Endothelial cell of umbilical vein (primary cell): Measurements from ENCODE around the gene PDK1. TPM values are rescaled to one million over a fixed set of nuclear protein-coding genes. Genes with fewer than 3 reads are reported as not detected.
A peak's percentile ranks its signal among the peaks of the same experiment; 100 is the strongest.

Source experiments
- BruUV-seq: library from RNA; stranded (reverse); fragments of 400-500 nt; replicated peaks from 2 replicates; lab custom pipeline; 2021; lab: Mats Ljungman, UMichigan
- CTCF ChIA-PET: fragments of 300-600, 350-600 bp; sonication (Branson Sonifier 250); formaldehyde crosslinking; loops from one replicate; lab custom pipeline; 2021; ENCODE audit warnings: antibody characterized with exemption, inconsistent platforms; lab: Charles Lee
- POLR2A ChIA-PET: fragments of 300-600, 350-600 bp; sonication (Branson Sonifier 250); formaldehyde crosslinking; loops from one replicate; lab custom pipeline; 2021; ENCODE audit warnings: antibody characterized with exemption, inconsistent platforms; lab: Charles Lee
- DNase-seq: peaks from one replicate; pipeline ENCODE4 v3.0.0-alpha.2; 2011; ENCODE audit warnings: low read depth, low spot score
- FAIRE-seq: peaks from 2 replicates; lab custom pipeline; 2011; peaks lifted over from hg19 to GRCh38; lab: Jason Lieb, UNC
- H2AFZ ChIP-seq: 2 replicates; pipeline ENCODE4 v1.6.0; 2012; ENCODE audit warnings: low read depth, low read length, control low read depth, inconsistent platforms
- H3K27ac ChIP-seq: 2 replicates; pipeline ENCODE4 v1.5.1; 2011; ENCODE audit warnings: low read depth, mild to moderate bottlenecking, control low read depth, low read length, moderate library complexity; ENCODE audit not compliant: insufficient read depth
- H3K27me3 ChIP-seq, 2 experiments: 2 replicates each; pipeline versions ENCODE4 v1.6.0 to v1.6.1; 2011; ENCODE audit warnings: low read length in 2 of 2, mixed read lengths in 1 of 2; ENCODE audit not compliant: control insufficient read depth in 2 of 2, insufficient read depth in 2 of 2
- H3K36me3 ChIP-seq, 2 experiments: 2 replicates in 1 of 2; 3 replicates in 1 of 2; pipeline ENCODE4 v1.5.1; 2011; ENCODE audit warnings: low read length in 2 of 2, mild to moderate bottlenecking in 1 of 2, moderate library complexity in 1 of 2; ENCODE audit not compliant: control insufficient read depth in 2 of 2, insufficient read depth in 2 of 2; ENCODE audit errors: extremely low read depth in 1 of 2
- H3K4me1 ChIP-seq: 3 replicates; pipeline ENCODE4 v1.5.1; 2011; ENCODE audit warnings: mild to moderate bottlenecking, low read length; ENCODE audit not compliant: control insufficient read depth, insufficient read depth; ENCODE audit errors: extremely low read depth
- H3K4me2 ChIP-seq: 2 replicates; pipeline ENCODE4 v1.6.1; 2011; ENCODE audit warnings: low read length, control low read depth, mixed read lengths; ENCODE audit not compliant: insufficient read depth
- H3K4me3 ChIP-seq, 3 experiments: fragments of 200-600 bp in 1 of 3; sonication (generic), shearing (Covaris generic) in 1 of 3; replicated peaks in 1 of 3; 2 replicates each; pipeline ENCODE4 v1.5.1; 2011 to 2016; ENCODE audit warnings: control low read depth in 3 of 3, low read length in 3 of 3, mild to moderate bottlenecking in 2 of 3, inconsistent platforms in 1 of 3, low read depth in 1 of 3, moderate library complexity in 1 of 3; ENCODE audit not compliant: insufficient read depth in 1 of 3
- H3K79me2 ChIP-seq: 2 replicates; pipeline ENCODE4 v1.6.0; 2012; ENCODE audit warnings: low read length, inconsistent platforms; ENCODE audit not compliant: control insufficient read depth, insufficient read depth
- H3K9ac ChIP-seq: replicated peaks from 2 replicates; pipeline ENCODE3; 2011; ENCODE audit warnings: low read length, control low read depth; ENCODE audit not compliant: insufficient read depth; ENCODE audit errors: extremely low read depth
- H3K9me1 ChIP-seq: replicated peaks from 3 replicates; pipeline ENCODE4 v1.6.0; 2011; ENCODE audit warnings: mild to moderate bottlenecking, low read length; ENCODE audit not compliant: control insufficient read depth, insufficient read depth; ENCODE audit errors: extremely low read depth
- H3K9me3 ChIP-seq: replicated peaks from 2 replicates; pipeline ENCODE4 v1.5.1; 2012; ENCODE audit warnings: low read length, inconsistent platforms; ENCODE audit not compliant: control insufficient read depth, insufficient read depth
- H4K20me1 ChIP-seq: replicated peaks from 2 replicates; pipeline ENCODE3; 2011; ENCODE audit warnings: mild to moderate bottlenecking, low read length; ENCODE audit not compliant: control insufficient read depth, insufficient read depth; ENCODE audit errors: extremely low read depth
- CTCF ChIP-seq, 2 donors: IDR thresholded peaks; 1 replicate in 1 of 2; 2 replicates in 1 of 2; pipeline ENCODE4 v1.5.1; 2011; ENCODE audit warnings: low read length in 2 of 2, mild to moderate bottlenecking in 2 of 2, moderate library complexity in 2 of 2, control low read depth in 1 of 2, inconsistent platforms in 1 of 2, low read depth in 1 of 2; ENCODE audit not compliant: insufficient read depth in 1 of 2; ENCODE audit errors: extremely low read depth in 1 of 2
- EZH2 ChIP-seq: IDR thresholded peaks from 2 replicates; pipeline ENCODE4 v1.6.1; 2012; ENCODE audit warnings: borderline replicate concordance, low read depth, mild to moderate bottlenecking, moderate library complexity, low read length, inconsistent platforms; ENCODE audit not compliant: severe bottlenecking
- FOS ChIP-seq: IDR thresholded peaks from 2 replicates; pipeline ENCODE4 v1.6.1; 2011; ENCODE audit warnings: mild to moderate bottlenecking, low read length, moderate library complexity, borderline replicate concordance; ENCODE audit not compliant: insufficient read depth
- GATA2 ChIP-seq: IDR thresholded peaks from 2 replicates; pipeline ENCODE4 v1.7.0; 2011; ENCODE audit warnings: low read depth, mild to moderate bottlenecking, moderate library complexity, mixed read lengths, low read length; ENCODE audit not compliant: insufficient read length, insufficient read depth
- JUN ChIP-seq: IDR thresholded peaks from 2 replicates; pipeline ENCODE4 v1.6.1; 2011; ENCODE audit warnings: borderline replicate concordance, low read depth; ENCODE audit not compliant: insufficient read length, insufficient read depth
- MAX ChIP-seq: IDR thresholded peaks from 2 replicates; pipeline ENCODE4 v1.6.1; 2011; ENCODE audit not compliant: insufficient read depth, insufficient read length
- MYC ChIP-seq: IDR thresholded peaks from one replicate; pipeline ENCODE4 v1.6.1; 2011; ENCODE audit warnings: mild to moderate bottlenecking, low read depth, low read length
- POLR2A ChIP-seq: IDR thresholded peaks from 2 replicates; pipeline ENCODE4 v1.6.1; 2012; ENCODE audit warnings: low read depth, mild to moderate bottlenecking, control low read depth, low read length
- POLR2AphosphoS5 ChIP-seq: IDR thresholded peaks from 2 replicates; pipeline ENCODE4 v1.6.1; 2012; ENCODE audit warnings: low read depth, mild to moderate bottlenecking, control low read depth, low read length, moderate library complexity; ENCODE audit not compliant: insufficient read depth
- dilution Hi-C: fragments of 300-500 bp; cut with MboI; formaldehyde crosslinking; loops from one replicate; pipeline ENCODE4 v1.15.0; 2019; ENCODE audit warnings: low sequenced_read_pairs; ENCODE audit not compliant: extremely low pct_ligation_motif_present
- intact Hi-C: fragments of 100-400 bp; cut with micrococcal nuclease; formaldehyde crosslinking; loops from one replicate; pipeline ENCODE4 v1.10.0; 2022
- polyA plus RNA-seq, 4 experiments: library from polyadenylated mRNA; depleted of rRNA in 3 of 4; stranded (reverse) in 3 of 4; unstranded in 1 of 4; fragments of >200 nt; gene quantifications; 2 replicates each; pipeline versions ENCODE4 v1.2.1 to v1.2.3, GENCODE V29; 2011 to 2012; ENCODE audit warnings: missing spikeins in 1 of 4
- small RNA-seq: library from RNA; depleted of rRNA; stranded (forward); fragments of <200 nt; gene quantifications from one replicate; pipeline ENCODE3, GENCODE V24; 2012; ENCODE audit warnings: low replicate concordance, low read depth; ENCODE audit not compliant: insufficient read depth, insufficient read length
- total RNA-seq: library from RNA; stranded (reverse); gene quantifications from 2 replicates; pipeline ENCODE4 v1.2.3, GENCODE V29; 2021

The PDK1 gene
- total and polyA plus RNA-seq, 2 donors (not counting 3 experiments of a cell fraction or from before 2014, with no cell fraction given), result 3.7 to 16.9 TPM

- no peak overlapping the region for H3K27ac ChIP-seq
- POLR2A ChIA-PET, result no interaction called here
- H3K79me2 ChIP-seq, result no peaks in the 10 kb centered on the region
- no peak overlapping the region for H3K4me3 ChIP-seq
- no peak overlapping the region for H3K9ac ChIP-seq
- H4K20me1 ChIP-seq, result no peaks in the 10 kb centered on the region
- H3K4me1 ChIP-seq, result no peaks in the 10 kb centered on the region
- FAIRE-seq (no peak), DNase-seq (no peak)
- TF ChIP-seq MAX, result no peak
- peak; percentile 59 for TF ChIP-seq FOS
- no peak for TF ChIP-seq GATA2
- TF ChIP-seq POLR2A, result no peak
- no peak for TF ChIP-seq MYC
- peak; percentile 8 for TF ChIP-seq JUN
- TF ChIP-seq CTCF (IDR thresholded peaks at IDR 0.05; ENCODE audit: extremely low read depth in 1 of 2, insufficient read depth in 1 of 2, low read depth in 1 of 2, low read length in 2 of 2), result no peak
- no peak for TF ChIP-seq POLR2AphosphoS5
- no peak for TF ChIP-seq EZH2
- CTCF ChIA-PET, result interaction anchor here (1.1 to 3.2 kb wide), 8 partner anchors 9 to 62 kb away, joined by 3 to 16 read pairs (median 6); no protein-coding TSS in a partner anchor
- intact Hi-C loops, result no loop called here
- no peaks in the 10 kb centered on the region for H3K9me3 ChIP-seq
- no peaks in the 10 kb centered on the region for H3K27me3 ChIP-seq
- BruUV-seq, result no TSS peak
- H3K36me3 ChIP-seq, result no peaks in the 10 kb centered on the region
- H3K9me1 ChIP-seq, result no peaks in the 10 kb centered on the region
- H2AFZ ChIP-seq, result no peak overlapping the region
- H3K4me2 ChIP-seq, result no peak overlapping the region
- dilution Hi-C loops, result no loop called here
These were observed 100.1 kb downstream of the PDK1 start for GRCh38 chr2:172655838-172656573.

Small RNA genes within 50 kb of the gene (small RNA-seq; reads per million reads assigned to genes)
- gene RF00019, result not detected

Other genes with a start within 250 kb of the PDK1 start
- gene ITGA6, start 128.5 kb upstream of the PDK1 start, total RNA-seq, result 174 and 208 TPM in 2 replicates
- 14.6 and 24.9 TPM in 2 replicates for gene ITGA6, start 128.5 kb upstream of the PDK1 start, polyA plus RNA-seq
- gene RAPGEF4, start 179.8 kb downstream of the PDK1 start, total RNA-seq, result 8.8 and 9.2 TPM in 2 replicates
- gene RAPGEF4, start 179.8 kb downstream of the PDK1 start, polyA plus RNA-seq, result 5.7 and 7.2 TPM in 2 replicates